GM21529 (cell line): ENCODE data around the gene TAGLN2.

ENCODE experiments used
- ATAC-seq: cut with Tn5 transposase; IDR thresholded peaks from one replicate; pipeline ENCODE4 v1.9.1; 2021; ENCODE audit not compliant: unreplicated experiment

The TAGLN2 gene

GRCh38 chr1:159924791-159925718 is at the start of gene TAGLN2:
TSS of gene TAGLN2 (minus strand) at chr1:159925507. CDS start at chr1:159920509, 4,998 bp downstream.
- peak; percentile 52 for ATAC-seq

- no peak for ATAC-seq
Observed at GRCh38 chr1:159974350-159974965, 49.2 kb upstream of the TAGLN2 start.

- ATAC-seq = no peak
Observed at GRCh38 chr1:159973350-159973940, 48.1 kb upstream of the TAGLN2 start.

GRCh38 chr1:159972443-159973205 is 47.3 kb upstream of the TAGLN2 start:
- no peak for ATAC-seq

- ATAC-seq = no peak
Observed at GRCh38 chr1:159970932-159971342, 45.6 kb upstream of the TAGLN2 start.

- no peak for ATAC-seq
Observed at GRCh38 chr1:159968901-159969300, 43.6 kb upstream of the TAGLN2 start.

GRCh38 chr1:159965263-159965662 is 40.0 kb upstream of the TAGLN2 start:
- ATAC-seq = no peak

- no peak for ATAC-seq
Observed at GRCh38 chr1:159964144-159964543, 38.8 kb upstream of the TAGLN2 start.

- ATAC-seq = no peak
Observed at GRCh38 chr1:159962176-159962575, 36.9 kb upstream of the TAGLN2 start.

GRCh38 chr1:159961636-159962035 is 36.3 kb upstream of the TAGLN2 start:
- no peak for ATAC-seq

GRCh38 chr1:159960721-159961381 is 35.5 kb upstream of the TAGLN2 start:
- ATAC-seq = no peak

- no peak for ATAC-seq
Observed at GRCh38 chr1:159959451-159959850, 34.1 kb upstream of the TAGLN2 start.

- peak; percentile 78 for ATAC-seq
Observed at GRCh38 chr1:159958719-159959380, 33.5 kb upstream of the TAGLN2 start.

GRCh38 chr1:159957824-159958268 is 32.5 kb upstream of the TAGLN2 start:
- no peak for ATAC-seq

- no peak for ATAC-seq
Observed at GRCh38 chr1:159955456-159955855, 30.1 kb upstream of the TAGLN2 start.

- no peak for ATAC-seq
Observed at GRCh38 chr1:159953536-159954515, 28.5 kb upstream of the TAGLN2 start, which contains the start of gene SLAMF9. TSS of gene SLAMF9 (minus strand) at chr1:159954237. CDS start at chr1:159954137, 100 bp downstream.

- ATAC-seq = no peak
Observed at GRCh38 chr1:159952932-159953331, 27.6 kb upstream of the TAGLN2 start.

GRCh38 chr1:159951551-159951950 is 26.2 kb upstream of the TAGLN2 start:
- no peak for ATAC-seq

GRCh38 chr1:159951016-159951415 is 25.7 kb upstream of the TAGLN2 start:
- no peak for ATAC-seq
